TTC549 (cell line): ENCODE measurements around the gene ARHGAP9.

Source experiments
- FAIRE-seq: peaks from 2 replicates; lab custom pipeline; 2012; peaks lifted over from hg19 to GRCh38; lab: Jason Lieb, UNC

Gene ARHGAP9

DNA sequence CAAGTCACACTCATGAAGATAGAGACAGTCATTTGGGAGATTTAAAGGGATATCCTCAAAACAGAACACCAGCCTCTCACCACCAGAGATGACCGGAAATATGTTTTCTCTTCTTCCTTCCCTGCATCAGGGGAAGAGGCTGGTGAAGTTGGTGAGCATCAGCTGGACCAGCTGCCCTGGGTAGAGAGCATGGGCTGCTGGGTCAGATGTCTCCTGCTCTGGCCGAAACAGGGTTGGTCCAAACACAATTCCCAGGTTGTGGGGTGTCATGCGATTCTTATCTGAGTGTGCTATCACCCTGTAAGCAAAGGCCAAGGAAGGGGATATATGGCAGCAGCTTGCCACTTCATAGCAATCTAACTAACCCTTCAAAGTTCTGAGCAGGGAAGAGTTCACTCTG lies 7.3 kb downstream of the ARHGAP9 start:
- FAIRE-seq, result no peak

DNA sequence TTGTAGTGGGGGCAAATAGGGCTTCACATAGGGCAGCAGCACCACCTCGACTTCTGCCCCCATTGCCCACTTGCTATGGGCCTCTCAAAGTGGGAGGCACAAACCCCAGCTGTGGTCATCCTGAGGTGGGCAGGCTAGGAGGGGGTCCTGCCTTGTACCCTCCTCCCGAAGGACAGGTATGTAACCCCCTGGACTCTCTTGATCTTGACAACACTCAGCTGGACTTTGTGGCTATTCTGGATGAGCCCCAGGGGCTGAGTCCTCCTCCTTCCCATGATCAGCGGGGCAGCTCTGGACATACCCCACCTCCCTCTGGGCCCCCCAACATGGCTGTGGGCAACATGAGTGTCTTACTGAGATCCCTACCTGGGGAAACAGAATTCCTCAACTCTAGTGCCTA lies 8.0 kb downstream of the ARHGAP9 start:
- no peak for FAIRE-seq

DNA sequence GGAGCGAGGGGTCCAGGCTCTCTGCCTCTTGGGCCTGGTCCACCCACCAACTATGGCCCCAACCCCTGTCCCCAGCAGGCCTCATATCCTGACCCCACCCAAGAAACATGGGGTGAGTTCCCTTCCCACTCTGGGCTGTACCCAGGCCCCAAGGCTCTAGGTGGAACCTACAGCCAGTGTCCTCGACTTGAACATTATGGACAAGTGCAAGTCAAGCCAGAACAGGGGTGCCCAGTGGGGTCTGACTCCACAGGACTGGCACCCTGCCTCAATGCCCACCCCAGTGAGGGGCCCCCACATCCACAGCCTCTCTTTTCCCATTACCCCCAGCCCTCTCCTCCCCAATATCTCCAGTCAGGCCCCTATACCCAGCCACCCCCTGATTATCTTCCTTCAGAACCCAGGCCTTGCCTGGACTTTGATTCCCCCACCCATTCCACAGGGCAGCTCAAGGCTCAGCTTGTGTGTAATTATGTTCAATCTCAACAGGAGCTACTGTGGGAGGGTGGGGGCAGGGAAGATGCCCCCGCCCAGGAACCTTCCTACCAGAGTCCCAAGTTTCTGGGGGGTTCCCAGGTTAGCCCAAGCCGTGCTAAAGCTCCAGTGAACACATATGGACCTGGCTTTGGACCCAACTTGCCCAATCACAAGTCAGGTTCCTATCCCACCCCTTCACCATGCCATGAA lies 8.6 kb downstream of the ARHGAP9 start:
- no peak for FAIRE-seq

DNA sequence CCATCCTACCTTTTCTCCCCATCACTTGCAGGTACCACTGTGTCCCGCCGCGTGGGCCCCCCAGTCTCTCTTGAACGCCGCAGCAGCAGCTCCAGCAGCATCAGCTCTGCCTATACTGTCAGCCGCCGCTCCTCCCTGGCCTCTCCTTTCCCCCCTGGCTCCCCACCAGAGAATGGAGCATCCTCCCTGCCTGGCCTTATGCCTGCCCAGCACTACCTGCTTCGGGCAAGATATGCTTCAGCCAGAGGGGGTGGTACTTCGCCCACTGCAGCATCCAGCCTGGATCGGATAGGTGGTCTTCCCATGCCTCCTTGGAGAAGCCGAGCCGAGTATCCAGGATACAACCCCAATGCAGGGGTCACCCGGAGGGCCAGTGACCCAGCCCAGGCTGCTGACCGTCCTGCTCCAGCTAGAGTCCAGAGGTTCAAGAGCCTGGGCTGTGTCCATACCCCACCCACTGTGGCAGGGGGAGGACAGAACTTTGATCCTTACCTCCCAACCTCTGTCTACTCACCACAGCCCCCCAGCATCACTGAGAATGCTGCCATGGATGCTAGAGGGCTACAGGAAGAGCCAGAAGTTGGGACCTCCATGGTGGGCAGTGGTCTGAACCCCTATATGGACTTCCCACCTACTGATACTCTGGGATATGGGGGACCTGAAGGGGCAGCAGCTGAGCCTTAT lies 9.2 kb downstream of the ARHGAP9 start:
- FAIRE-seq, result no peak

- FAIRE-seq, result no peak
Observed at GRCh38 chr12:57469296-57470164, 10.1 kb downstream of the ARHGAP9 start.

DNA sequence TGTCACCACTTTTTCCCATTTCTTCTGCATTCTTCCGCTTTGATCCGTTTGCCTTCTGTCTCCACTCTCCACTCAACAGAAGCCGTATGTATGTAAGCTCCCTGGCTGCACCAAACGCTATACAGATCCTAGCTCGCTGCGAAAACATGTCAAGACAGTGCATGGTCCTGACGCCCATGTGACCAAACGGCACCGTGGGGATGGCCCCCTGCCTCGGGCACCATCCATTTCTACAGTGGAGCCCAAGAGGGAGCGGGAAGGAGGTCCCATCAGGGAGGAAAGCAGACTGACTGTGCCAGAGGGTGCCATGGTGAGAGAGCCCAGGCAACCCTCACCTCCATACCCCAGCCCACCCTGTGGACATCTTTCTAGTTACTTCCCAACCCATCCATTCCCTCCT lies 11.8 kb downstream of the ARHGAP9 start:
- FAIRE-seq, result no peak

DNA sequence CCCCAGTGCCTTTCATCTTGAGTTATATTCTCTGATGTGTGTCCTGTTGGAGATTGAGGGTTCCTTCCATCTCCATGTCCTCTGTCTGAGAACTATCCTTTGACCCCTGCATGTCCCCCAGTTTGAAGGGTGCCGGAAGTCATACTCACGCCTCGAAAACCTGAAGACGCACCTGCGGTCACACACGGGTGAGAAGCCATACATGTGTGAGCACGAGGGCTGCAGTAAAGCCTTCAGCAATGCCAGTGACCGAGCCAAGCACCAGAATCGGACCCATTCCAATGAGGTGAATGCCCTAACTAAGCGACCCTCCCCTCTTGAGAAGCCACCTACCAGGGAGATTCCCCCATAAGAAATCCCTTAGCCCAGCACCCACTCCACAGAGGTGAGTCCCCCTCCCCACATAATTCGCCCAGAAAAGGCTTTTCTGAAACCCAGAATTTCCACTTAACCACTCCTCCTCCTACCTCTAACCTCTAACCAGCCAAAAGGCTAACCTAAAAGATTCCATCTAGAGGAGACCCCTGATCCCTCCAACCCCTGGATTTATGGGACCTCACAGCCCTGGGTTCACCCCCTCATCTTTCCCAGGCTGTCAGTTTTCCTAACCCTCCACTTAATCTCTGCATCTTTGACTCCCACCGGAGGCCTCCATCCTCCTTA lies 12.3 kb downstream of the ARHGAP9 start:
- no peak for FAIRE-seq

DNA sequence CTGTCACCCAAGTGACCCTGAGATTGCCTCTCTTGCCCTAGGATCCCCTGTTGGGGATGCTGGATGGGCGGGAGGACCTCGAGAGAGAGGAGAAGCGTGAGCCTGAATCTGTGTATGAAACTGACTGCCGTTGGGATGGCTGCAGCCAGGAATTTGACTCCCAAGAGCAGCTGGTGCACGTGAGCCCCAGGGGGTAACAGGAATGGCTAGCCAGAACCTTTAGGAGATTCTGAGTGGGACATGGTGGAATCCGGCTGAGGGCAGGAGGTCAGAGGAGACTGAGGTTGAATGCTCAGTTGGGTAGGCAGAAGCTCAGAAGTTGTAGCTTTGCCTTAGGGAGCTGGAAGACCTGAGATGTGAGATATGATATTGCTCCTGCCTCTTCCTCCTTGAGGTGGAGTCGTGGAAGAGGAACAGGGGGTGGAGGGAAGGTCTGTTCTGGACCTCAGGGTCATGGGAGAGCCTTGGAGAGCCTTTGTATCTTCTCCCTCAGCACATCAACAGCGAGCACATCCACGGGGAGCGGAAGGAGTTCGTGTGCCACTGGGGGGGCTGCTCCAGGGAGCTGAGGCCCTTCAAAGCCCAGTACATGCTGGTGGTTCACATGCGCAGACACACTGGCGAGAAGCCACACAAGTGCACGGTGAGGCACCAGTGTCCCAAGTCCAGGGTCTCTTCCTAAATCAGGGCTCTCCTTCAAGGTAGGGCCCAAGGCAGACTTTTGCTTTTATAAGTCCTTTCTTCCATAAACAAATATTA lies 13.7 kb downstream of the ARHGAP9 start:
- no peak for FAIRE-seq

- FAIRE-seq, result no peak
Observed at GRCh38 chr12:57465030-57465746, 14.5 kb downstream of the ARHGAP9 start.

GRCh38 chr12:57464569-57464968 lies 15.1 kb downstream of the ARHGAP9 start:
- FAIRE-seq, result no peak

DNA sequence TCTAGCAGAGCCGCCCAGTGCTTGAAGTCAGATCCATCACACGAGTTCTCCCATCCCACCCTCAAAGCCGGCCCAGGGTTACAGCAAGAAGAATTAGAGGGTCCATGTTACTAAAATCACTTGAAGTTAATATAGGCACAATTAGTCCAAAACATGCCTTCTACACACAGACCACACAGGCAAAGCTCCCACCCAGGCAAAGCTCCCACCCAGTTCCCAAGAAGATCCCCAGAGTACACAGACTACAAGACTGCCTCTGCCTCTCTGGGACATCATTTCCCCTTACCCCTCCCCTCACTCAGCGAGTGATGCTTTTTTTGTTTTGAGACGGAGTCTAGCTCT lies 16.8 kb downstream of the ARHGAP9 start:
- no peak for FAIRE-seq

DNA sequence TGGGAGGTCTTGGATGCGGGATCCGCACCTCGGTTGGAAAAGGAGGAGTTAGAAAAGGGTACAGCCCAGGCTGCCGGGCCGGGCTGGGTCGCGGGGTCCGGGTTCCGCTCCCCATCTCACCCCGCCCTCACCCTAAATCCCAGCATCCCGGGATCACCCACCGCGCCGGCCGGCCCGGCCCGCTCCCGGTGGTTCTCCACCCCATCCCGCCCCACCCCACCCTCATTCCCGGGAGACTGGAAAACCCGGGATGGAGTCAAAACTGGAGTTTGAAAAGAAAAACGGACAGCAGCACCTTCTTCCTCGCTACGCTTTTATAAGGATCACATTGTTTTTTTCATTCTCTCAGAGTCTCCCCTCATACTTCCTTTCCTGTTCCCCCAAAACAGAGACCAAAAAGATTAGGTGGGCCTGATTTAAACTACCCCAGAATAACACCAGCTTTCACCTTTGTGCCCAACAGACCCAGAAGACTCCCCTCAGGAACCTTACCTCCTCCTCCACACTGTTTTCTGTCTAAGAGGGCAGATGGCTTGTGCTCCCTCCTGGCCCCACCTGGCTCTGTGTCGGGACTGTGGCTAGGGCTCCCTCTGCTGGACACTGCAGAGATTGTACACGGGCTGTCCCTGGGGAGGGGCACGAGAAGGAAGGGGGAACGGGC lies 17.3 kb downstream of the ARHGAP9 start:
- no peak for FAIRE-seq

DNA sequence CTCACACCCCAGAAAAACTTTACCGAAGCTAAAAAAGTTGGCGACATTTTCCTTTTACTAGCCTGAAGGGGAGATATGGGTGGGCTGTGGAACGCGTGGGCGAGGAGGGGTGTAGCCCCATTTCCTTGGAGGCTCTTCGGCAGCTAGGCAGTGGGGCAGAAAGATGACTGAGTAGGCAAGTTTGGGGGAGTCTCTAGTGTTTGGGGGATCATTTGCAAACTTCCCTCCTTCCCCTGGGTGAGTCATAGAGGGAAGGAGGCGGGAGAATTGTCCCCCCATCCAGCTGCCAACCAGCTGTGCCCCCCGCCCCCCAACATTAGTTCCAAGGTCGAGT lies 17.8 kb downstream of the ARHGAP9 start:
- no peak for FAIRE-seq

DNA sequence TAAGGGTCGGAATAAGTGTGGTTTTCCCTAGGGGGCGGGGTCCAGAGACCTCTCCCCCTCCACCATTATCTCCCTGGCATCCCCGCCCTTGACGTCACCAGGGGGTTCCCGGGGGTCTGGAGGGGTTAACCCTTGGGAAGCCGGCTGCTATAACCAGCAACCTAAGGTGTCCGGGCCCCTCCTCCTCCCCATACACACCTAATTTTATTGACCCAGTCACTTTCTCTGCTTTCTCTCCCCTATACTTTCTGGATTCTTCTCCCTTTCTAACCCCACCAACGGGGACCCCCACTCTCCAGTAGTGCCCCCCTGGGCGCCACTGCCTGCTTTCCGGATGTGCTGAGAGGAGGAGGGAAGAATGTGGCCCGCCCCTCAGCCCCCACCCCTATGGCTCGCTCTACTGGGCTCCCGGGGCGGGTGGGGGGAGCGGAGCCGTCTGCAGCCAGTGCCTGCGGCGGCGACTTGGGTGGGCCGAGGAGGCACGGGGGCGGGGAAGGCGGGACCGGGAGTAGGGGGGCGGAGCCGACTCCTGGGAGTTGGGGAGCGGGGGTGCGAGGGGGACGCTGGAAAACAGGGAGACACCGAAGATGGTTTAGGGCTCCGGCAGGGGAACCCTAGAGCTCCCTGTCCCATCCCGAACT lies 18.3 kb downstream of the ARHGAP9 start:
- no peak for FAIRE-seq

GRCh38 chr12:57460841-57461275 lies 18.8 kb downstream of the ARHGAP9 start:
- no peak for FAIRE-seq

DNA sequence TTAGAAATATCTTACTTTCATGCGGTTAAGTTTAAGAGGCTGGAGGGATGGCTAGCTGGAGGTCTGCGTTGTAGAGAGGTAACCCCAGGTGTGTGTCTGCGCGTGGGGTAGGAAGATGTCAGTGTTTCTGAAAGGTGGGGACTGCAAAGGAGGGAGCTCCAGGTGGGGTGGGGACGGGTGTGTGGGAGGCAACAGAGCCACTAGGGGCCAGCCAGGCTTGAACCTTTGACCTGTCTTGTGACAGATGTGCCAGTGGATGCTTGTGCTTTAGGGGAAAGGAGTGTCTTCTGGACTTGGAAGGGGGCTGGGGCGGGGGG lies 19.2 kb downstream of the ARHGAP9 start:
- FAIRE-seq, result no peak

GRCh38 chr12:57459750-57460467 lies 19.8 kb downstream of the ARHGAP9 start, which contains the start of gene GLI1:
Gene GLI1, plus strand, starts transcription at chr12:57459785. Its CDS starts 3,907 bp downstream, at chr12:57463692.
- no peak for FAIRE-seq

DNA sequence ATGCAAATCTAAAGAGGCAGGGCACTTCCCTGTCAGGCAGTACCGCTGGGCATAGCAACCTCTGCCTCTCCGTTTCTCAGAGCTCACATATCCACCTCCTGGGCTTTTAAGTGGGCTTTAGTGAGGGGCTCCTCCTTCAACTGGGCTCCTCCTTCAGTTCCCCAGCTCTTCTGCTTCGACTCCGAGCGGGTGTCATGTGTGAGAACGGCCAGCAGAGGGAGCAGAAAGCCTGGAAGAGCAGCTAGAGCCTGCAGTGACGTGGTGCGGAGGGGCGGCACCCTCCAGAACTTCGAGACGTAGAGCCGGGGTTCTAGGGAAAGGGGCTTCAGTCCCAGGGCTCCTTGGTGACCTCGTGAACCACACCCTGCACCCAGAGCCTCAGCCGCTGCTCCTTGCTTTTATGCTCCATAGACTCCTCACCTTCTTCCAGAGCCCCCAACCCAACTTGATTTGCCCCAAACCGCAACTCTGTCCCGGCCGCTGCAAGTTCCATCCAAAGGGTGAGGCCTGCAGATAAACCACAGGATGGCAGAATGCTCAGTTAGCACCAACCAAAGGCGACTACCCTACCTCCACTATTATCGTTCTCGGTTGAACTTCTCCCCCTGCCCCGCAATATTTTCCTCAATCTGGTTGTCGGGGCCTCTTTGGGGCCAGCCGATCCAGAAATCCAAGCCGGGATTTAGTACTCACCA lies 20.5 kb downstream of the ARHGAP9 start:
- FAIRE-seq, result no peak

DNA sequence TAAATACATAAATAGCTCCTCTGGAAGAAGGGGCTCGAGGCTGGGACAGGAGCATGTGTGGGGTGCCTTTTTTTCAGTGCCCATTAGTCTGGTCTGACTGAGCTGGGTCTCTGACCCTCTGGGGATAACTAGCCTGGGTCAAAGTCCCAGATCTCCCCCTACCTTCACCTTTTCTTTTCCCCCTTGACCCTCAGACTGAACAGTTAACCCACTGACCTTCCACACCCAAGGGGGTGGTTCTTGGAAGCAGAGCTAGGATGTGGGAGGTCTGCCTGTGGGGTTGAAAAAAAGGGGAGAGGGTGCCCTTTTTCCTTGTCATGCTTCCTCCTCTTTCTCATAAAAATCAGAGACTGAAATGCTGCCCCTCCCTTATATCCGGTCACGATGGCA lies 21.0 kb downstream of the ARHGAP9 start:
- no peak for FAIRE-seq
